ENCODE data around the gene PAK6. TPM values are rescaled to one million over a fixed set of nuclear protein-coding genes. Genes with fewer than 3 reads are reported as not detected.

The PAK6 gene
- total RNA-seq, 2 donors from 2014 or later = 13.8 to 190 TPM

DNA sequence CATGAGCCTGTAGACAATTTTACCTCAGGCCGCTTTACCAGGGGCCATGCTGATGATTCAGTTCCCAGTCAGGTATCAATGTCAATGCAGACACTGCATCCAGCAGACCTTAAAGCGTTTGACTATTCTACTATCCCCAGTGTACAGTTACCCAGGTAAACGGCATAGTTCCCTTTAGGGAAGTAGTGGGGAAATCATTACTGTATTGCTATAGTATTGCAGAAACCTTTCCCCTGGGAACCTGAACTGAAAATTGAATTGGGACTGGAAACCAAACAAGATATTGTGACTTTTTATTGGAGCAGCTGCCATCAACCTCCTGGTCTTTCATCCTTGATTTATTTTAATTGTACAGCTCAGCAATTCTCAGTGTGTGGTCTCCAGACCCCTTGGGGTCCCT is 78.1 kb downstream of the PAK6 start:
- TF ChIP-seq, protein P1, sequence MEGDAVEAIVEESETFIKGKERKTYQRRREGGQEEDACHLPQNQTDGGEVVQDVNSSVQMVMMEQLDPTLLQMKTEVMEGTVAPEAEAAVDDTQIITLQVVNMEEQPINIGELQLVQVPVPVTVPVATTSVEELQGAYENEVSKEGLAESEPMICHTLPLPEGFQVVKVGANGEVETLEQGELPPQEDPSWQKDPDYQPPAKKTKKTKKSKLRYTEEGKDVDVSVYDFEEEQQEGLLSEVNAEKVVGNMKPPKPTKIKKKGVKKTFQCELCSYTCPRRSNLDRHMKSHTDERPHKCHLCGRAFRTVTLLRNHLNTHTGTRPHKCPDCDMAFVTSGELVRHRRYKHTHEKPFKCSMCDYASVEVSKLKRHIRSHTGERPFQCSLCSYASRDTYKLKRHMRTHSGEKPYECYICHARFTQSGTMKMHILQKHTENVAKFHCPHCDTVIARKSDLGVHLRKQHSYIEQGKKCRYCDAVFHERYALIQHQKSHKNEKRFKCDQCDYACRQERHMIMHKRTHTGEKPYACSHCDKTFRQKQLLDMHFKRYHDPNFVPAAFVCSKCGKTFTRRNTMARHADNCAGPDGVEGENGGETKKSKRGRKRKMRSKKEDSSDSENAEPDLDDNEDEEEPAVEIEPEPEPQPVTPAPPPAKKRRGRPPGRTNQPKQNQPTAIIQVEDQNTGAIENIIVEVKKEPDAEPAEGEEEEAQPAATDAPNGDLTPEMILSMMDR (IDR thresholded peaks at IDR 0.05) = no peak
- no peak for TF ChIP-seq POLR2A (IDR thresholded peaks at IDR 0.05)
- TF ChIP-seq POLR2AphosphoS5 (IDR thresholded peaks at IDR 0.05) = no peak

DNA sequence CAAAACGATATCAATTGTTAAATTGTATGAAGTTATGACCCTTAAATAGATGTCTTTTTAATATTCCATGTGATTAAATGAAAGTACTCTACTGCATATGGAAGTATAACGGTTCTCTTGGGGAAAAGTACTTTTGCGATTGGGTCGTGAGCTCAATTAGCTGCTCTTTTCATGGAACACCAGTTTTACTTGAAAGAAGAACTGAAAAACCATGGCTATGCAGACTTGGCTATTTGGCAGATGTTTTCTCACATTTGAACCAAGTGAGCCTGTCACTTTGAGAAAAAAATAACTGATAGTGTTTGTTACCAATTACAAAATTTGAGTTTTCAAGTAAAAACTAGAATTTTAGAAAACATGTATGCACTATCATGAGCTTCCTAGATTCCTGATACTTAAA is 78.7 kb downstream of the PAK6 start:
- intact Hi-C loops (cut with DNase I) = no loop called here
- TF ChIP-seq, protein P1 (IDR thresholded peaks at IDR 0.05) = no peak
- TF ChIP-seq POLR2AphosphoS5 (IDR thresholded peaks at IDR 0.05) (no peak), POLR2A (IDR thresholded peaks at IDR 0.05) (no peak)
- H3K4me1 ChIP-seq (replicated peaks) = no peaks in the 10 kb centered on the region
- 64% methylated on average over 4 of the region's 4 CpGs for WGBS
- DNase-seq (ENCODE audit: low spot score) = no peak
- no peak overlapping the region for H3K27ac ChIP-seq
- no peak overlapping the region for H3K4me3 ChIP-seq
- no peaks in the 10 kb centered on the region for H3K27me3 ChIP-seq (replicated peaks; ENCODE audit: insufficient read depth)
- H3K9me3 ChIP-seq = no peaks in the 10 kb centered on the region
- no peaks in the 10 kb centered on the region for H3K36me3 ChIP-seq

More for the DNA sequence above, 78.1 kb downstream of the PAK6 start:
- H3K4me1 ChIP-seq (replicated peaks) = no peaks in the 10 kb centered on the region
- H3K27ac ChIP-seq = no peak overlapping the region
- intact Hi-C loops (cut with DNase I) = no loop called here
- H3K4me3 ChIP-seq = no peak overlapping the region
- no peaks in the 10 kb centered on the region for H3K27me3 ChIP-seq (replicated peaks; ENCODE audit: insufficient read depth)
- H3K36me3 ChIP-seq = no peaks in the 10 kb centered on the region
- 71% methylated on average over 3 of the region's 3 CpGs for WGBS
- DNase-seq (ENCODE audit: low spot score) = no peak
- H3K9me3 ChIP-seq = no peaks in the 10 kb centered on the region

DNA sequence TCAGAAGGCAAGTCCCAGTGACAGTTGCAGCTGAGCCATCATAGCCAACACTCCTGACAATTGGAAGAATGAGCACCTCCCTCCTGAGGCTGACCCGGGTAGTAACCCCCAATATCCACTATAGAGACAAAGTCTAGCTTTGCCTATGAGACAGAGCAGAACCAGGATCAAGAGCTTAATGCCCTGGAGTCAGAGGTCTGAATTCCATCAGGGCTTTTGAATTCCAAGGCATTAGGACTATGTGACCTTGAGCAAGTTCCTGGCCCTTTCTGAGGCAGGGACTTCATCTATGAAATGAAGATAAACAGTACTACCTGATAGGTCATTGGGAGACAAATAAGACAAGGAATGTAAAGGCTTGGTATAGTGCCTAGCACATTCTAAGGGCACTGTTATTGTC is 81.5 kb downstream of the PAK6 start:
- Histone ChIP-seq H3K36me3 (no peaks in the 10 kb centered on the region), H3K27me3 (replicated peaks; ENCODE audit: insufficient read depth) (no peaks in the 10 kb centered on the region), H3K4me3 (no peak overlapping the region), H3K27ac (no peak overlapping the region), H3K9me3 (no peaks in the 10 kb centered on the region), H3K4me1 (replicated peaks) (peaks cover 4% of the 10 kb centered on the region)
- intact Hi-C loops (cut with DNase I) = loop anchor here (5.0 kb wide), 1 partner anchor 37 kb away; the partner anchor contains the start of gene DISP2
- WGBS = 100% methylated on average over 1 of the region's 1 CpG
- no peak for DNase-seq (ENCODE audit: low spot score)
- TF ChIP-seq POLR2AphosphoS5 (IDR thresholded peaks at IDR 0.05) = no peak
- TF ChIP-seq, protein P1 (IDR thresholded peaks at IDR 0.05) = no peak
- no peak for TF ChIP-seq POLR2A (IDR thresholded peaks at IDR 0.05)

DNA sequence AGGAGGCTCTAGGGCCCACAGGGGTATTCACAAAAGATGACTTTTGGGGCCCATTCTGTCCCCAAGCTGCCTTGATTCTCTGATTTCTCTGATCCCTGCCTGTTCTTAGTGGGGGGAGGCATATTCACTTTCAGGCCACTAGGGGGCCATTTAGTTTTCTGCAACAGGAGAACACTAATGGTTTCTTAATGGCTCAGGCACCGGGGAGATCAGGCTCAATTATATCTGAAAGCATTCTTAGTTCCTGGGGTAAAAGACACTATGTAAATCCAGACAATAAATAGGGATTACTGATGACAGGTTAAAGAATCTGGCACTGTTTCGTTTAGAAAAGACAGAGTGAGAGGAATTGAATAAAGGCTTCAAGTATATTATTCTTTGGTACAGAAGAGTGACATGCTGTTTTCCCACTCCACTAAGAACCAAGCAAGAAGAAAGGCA is 82.1 kb downstream of the PAK6 start:
- H3K4me1 ChIP-seq (replicated peaks) = peaks cover 4% of the 10 kb centered on the region
- TF ChIP-seq POLR2A (IDR thresholded peaks at IDR 0.05) = no peak
- peak; percentile 50 for TF ChIP-seq POLR2AphosphoS5 (IDR thresholded peaks at IDR 0.05)
- TF ChIP-seq, protein P1 (IDR thresholded peaks at IDR 0.05) = peak; percentile 69 to 92 (median 84)
- no peaks in the 10 kb centered on the region for H3K9me3 ChIP-seq
- no peak overlapping the region for H3K27ac ChIP-seq
- H3K4me3 ChIP-seq = no peak overlapping the region
- intact Hi-C loops (cut with DNase I) = loop anchor here (5.0 kb wide), 1 partner anchor 36 kb away; the partner anchor contains the start of gene DISP2
- no peaks in the 10 kb centered on the region for H3K27me3 ChIP-seq (replicated peaks; ENCODE audit: insufficient read depth)
- 1% methylated on average over 2 of the region's 2 CpGs for WGBS
- H3K36me3 ChIP-seq = no peaks in the 10 kb centered on the region
- DNase-seq (ENCODE audit: low spot score) = peak; percentile 70

DNA sequence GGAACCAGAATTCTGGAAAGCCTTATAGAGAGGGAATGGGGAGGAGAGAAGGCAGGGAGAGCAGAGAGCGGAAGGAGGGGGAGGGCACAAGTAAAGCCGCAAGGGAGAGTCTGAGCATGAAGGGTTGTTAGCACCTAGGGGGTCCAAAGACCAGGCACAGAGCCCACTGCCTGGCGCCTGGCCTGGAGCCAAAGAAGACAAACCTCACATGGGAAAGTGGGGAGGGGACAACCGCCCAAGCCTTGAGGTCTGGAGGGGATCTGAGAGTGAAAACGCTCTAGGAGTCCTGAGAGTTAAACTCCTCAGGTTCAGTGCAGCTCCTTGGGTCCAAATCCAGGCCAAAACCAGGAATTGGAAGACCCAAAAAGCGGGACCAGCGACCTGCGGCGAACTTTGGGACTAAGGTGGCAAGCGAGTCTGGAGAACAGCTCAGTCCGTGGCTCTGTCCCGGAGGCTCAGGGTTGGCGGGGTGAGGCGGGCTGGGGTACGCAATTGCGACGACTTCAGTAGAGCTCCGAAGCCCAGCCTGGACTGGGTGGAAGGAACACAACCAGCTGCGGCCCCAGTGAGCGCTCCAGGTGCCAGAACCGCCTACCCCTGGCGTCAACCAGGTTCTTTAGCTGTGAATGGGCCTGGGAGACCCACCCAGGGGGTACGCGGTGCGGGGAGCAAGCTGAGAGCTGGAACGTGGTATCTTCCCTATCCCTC is 83.8 kb downstream of the PAK6 start:
- no peaks in the 10 kb centered on the region for H3K9me3 ChIP-seq
- no peak for DNase-seq (ENCODE audit: low spot score)
- peaks cover 4% of the 10 kb centered on the region for H3K4me1 ChIP-seq (replicated peaks)
- TF ChIP-seq POLR2A (IDR thresholded peaks at IDR 0.05) (no peak), POLR2AphosphoS5 (IDR thresholded peaks at IDR 0.05) (no peak)
- TF ChIP-seq, protein P1 (IDR thresholded peaks at IDR 0.05) = no peak
- WGBS = 47% methylated on average over 24 of the region's 26 CpGs
- peak overlapping the region; percentile 70 to 77 for H3K4me3 ChIP-seq
- no peaks in the 10 kb centered on the region for H3K27me3 ChIP-seq (replicated peaks; ENCODE audit: insufficient read depth)
- no peaks in the 10 kb centered on the region for H3K36me3 ChIP-seq
- intact Hi-C loops (cut with DNase I) = loop anchor here (2.0 to 5.0 kb wide), 2 partner anchors 18 to 35 kb away; partner anchors contain the start of genes CCDC9B and DISP2
- H3K27ac ChIP-seq = peak overlapping the region; percentile 58 to 69

All from prostate gland (tissue), 2 donors.